Epidermal melanocyte (primary cell): ENCODE data around the gene GH1.

Experiments
- DNase-seq: peaks from one replicate; pipeline ENCODE4 v3.0.0; 2011; ENCODE audit warnings: low spot score; ENCODE audit not compliant: insufficient read length

The GH1 gene

DNA sequence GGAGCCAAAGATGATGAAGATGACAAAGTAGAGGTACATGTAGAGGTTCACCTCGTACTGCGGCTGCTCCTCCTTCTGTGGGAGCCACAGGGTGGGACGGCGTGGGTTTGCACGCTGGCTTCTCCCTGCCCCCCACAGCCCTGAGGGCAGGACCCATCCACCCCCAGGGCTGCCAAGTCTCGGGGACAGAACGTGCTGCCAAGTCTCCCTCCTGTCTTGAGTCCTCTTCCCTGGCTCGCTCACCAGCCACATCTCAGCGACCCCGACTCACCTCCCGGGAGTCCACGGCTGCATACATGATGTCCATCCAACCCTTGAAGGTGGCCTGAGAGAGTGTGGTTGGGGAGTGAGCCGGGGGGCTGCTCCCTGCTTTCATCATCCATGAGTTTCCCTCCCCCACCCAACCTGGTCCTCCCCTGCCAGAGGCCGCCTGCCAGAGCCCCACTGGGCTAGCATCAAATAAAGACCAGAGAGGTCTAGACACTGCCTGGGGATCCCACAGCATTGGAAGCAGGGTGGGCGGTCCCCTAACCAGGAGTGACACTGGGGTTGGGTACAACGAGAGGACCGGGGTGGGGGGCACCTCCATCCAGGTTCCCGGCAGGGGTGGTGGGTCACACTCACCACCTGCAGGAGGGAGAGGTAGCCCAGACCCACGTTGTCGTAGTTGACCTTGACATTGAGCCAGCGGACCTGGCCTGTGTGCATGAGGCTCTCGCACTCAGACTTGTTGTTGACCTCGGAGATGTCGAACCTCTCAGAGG is 26.3 kb upstream of the GH1 start:
- no peak for DNase-seq

GRCh38 chr17:63943745-63944144 is 25.1 kb upstream of the GH1 start:
- no peak for DNase-seq

- DNase-seq: no peak
Measured at GRCh38 chr17:63942309-63942985, 23.8 kb upstream of the GH1 start.

DNA sequence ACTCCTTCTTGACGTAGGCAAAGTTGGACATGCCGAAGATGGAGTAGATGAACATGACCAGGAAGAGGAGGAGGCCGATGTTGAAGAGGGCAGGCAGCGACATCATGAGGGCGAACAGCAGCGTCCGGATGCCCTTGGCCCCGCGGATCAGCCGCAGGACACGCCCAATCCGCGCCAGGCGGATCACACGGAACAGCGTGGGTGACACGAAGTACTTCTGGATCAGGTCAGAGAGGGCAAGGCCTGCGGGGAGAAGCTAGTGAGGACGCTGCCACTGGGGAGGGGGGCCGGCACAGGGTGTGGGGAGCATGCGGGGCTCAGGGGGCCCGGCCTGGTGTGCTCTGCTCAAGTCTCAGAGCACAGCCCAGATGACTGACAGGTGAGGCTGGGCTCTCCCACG is 23.1 kb upstream of the GH1 start:
- DNase-seq: no peak

GRCh38 chr17:63941162-63941561 is 22.5 kb upstream of the GH1 start:
- DNase-seq: no peak

- DNase-seq: no peak
Measured at GRCh38 chr17:63940584-63940983, 21.9 kb upstream of the GH1 start.

GRCh38 chr17:63939884-63940283 is 21.2 kb upstream of the GH1 start:
- no peak for DNase-seq

DNA sequence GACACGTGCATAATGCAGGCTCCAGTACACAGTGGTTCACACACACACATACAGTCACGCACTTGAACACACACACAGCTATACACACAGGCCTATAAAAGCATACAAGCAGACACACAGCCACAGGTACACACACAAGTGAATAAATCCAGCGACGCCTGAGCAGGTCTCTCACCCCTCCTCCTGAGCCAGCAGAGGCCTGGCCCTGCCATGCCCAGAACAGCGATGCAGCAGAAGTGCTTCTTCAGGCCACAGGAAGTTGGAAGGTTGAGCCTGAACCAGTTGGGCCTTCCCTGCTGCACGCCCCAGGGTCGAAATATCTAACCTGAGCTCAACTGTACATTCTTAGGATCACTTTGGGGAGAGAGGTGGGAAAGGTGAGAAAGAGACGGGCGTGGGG is 20.8 kb upstream of the GH1 start:
- no peak for DNase-seq

- DNase-seq: no peak
Measured at GRCh38 chr17:63937920-63938319, 19.3 kb upstream of the GH1 start.

DNA sequence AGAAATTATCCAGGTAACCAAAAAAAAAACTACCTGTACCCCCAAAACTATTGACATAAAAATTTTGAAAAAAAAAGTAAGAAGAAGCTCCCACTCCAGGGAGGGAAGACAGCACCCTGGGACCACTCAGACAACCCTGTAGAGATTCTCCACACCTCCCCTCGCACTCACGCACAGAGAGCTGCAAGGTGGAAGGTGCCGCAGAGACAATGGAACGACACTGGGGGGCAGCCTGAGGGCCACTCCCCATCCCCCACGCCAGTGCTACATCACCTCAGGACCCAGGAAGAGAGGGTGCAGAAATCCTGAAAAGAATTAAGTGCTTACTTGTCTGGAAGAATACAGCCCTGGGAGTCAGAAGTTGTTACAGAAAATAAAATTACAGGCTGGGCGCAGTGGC is 18.7 kb upstream of the GH1 start:
- DNase-seq: no peak

DNA sequence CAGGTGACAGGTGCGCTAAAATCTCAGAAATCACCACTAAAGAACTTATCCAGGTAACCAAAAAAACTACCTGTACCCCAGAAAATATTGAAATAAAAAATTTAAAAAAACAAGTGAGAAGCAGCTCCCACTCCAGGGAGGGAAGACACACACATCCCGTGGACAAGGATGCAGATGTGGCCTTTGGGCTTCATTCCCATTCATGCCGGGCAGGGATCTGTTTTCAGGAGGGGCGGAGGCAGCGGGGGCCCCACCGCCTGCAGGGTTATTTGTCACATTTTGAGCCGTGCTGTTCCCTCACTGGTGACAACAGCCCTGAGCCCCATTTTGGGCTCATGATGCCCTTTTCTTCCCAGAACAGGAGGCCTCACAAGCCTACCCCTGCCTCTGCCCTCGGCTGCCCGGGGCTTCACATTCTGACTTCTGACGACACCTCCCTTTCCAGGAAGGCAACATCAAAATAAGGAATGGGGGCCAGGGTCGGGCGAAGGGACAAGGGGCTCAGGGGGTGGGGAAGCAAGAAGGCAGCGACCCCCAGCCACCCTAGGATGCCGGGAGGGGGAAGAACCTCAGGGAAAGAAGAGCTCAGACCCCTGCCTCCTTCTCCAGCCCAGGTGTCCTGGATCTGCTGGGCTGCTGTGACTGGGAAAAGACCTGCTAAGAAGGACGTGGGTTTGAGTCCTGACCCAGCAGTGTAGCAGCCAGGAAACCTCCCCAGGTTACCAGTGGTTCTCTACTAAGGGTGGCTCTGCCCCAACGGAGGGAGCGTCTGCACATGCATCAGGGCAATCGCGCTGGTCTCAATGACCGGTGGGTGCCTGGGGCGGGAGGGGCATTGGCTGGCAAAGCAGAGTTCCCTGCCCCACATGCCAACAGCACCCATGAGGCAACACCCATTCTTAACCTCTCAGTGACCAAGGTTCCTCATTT is 15.8 kb upstream of the GH1 start:
- DNase-seq: no peak

DNA sequence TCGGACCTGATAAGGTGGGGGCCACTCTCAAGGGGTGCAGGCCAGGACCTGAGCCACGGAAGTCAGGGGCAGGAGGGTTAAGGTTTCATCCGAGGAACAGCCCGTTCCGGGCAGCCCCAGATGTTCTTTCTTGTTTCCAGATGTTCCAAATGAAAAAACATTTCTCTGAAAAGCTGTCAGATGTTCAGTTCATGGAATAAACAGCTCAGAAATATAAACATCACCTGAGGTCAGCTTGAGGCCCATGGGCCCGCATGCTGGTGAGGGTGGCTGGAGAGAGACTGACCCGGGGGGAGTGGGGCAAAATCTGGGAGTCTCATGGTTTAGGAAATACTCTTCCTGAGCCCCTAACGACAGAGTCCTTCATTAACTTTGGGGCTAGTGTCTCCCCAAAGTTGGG is 15.0 kb upstream of the GH1 start:
- no peak for DNase-seq

DNA sequence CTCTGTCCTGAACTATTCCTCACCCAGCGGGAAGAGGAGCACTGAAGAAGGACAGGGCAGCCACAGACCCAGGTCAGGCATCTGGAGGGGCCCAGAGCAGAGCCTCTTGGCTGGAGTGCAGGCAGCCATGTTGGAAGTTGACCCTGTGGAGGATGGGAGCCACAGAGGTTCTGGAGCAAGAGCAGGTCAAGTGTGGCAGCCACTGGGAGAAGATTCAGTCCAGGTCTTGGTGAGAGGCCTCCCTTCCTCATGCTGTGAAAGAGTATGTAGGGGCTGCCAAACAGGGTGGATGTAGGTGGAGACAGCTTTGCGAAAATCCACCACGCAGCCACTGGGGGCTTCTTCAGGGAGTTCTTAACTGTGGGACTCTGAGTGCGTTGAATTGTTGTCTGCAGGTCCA is 14.1 kb upstream of the GH1 start:
- DNase-seq: no peak

- DNase-seq: peak; percentile 11
Measured at GRCh38 chr17:63931981-63932561, 13.4 kb upstream of the GH1 start, which contains the start of gene CD79B. CD79B (minus strand) TSS chr17:63932331; CDS start chr17:63932261, 70 bp downstream.

GRCh38 chr17:63930951-63931575 is 12.4 kb upstream of the GH1 start:
- peak; percentile 28 for DNase-seq

DNA sequence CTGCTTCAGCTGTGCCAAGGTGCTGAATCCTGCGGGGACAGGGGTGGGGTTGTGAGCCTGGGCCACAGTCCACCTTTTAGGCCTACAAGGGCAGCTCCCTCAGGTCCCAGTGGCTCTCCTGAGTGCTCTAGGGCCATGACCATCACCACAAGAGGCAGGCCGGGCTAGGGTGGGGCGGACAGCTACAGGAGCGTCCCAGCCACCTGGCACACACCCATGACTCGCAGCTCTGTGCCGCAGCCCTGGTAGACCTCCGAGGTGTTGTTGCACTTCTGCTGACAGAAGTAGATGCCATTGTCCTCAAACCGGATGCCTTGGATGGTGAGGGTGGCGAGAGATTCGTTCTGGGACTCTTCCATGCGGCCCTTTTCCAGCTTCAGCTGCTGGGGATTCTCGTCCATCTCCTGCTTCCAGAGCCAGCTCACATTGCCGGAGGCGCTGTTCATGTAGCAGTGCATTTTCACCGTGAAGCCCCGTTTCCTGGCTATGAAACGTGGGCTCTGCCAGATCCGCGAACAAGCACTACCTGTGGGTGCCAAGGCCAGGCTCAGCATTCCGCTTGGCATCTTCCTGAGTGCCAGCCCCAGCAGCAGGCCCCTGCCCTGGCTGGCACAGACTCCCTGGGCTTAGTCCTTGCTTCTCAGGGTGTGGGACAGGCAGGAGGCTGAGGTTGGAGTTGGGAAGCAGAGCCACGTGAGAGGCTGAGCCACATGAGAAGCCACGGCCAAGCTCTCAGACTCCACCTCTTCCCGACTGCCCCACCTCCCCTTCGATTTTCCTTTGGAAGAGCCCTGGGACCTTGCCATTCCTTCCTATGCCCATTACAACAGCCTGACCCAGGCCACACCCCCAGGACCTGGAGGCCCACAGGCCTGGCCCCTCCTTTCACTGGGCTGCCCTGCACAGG is 11.5 kb upstream of the GH1 start:
- DNase-seq: peak; percentile 16

GRCh38 chr17:63928966-63929695 is 10.5 kb upstream of the GH1 start:
- peak; percentile 4 for DNase-seq

DNA sequence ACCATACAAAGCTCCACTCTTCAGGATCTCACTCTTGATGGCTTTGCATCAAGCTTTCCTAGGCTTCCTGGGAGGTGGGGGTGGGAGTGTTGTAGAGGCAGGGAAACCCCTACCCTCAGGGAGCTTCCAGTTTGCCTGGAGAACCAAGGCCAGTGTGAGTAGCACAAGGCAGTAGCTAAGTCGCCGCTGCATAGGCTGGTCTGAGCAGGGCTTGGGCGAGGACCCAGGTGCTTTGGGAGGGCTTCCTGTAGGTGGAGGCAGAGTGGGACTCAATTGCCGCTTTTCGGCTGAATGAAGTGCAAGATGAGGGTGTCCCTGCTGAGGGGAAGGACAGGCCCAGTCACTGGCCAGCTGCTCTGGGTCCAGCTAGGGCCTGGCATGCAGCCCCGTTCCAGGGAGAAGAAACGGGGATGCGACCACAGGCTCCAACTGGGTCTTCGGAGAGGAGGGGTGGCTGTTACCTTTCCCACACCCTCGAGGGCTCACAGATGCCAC is 9.6 kb upstream of the GH1 start:
- DNase-seq: peak; percentile 4
